ENCODE results near the gene SMARCA5. TPM values are rescaled to one million over a fixed set of nuclear protein-coding genes. Genes with fewer than 3 reads are reported as not detected.

SMARCA5 gene
- total RNA-seq, 4 donors from 2014 or later: 13.6 to 28.4 (median 22.9) TPM

- no peaks in the 10 kb centered on the region for H3K27me3 ChIP-seq
- WGBS, 2 donors: 30 to 50% methylated on average over 1 of the region's 1 CpG
- intact Hi-C loops (cut with DNase I): no loop called here
- peaks cover 4 to 100% (median 17%) of the 10 kb centered on the region in 3 donors for H3K36me3 ChIP-seq
- no peaks in the 10 kb centered on the region for H3K9me3 ChIP-seq
- DNase-seq: no peak
- H3K27ac ChIP-seq: no peak overlapping the region
- TF ChIP-seq, protein P1, sequence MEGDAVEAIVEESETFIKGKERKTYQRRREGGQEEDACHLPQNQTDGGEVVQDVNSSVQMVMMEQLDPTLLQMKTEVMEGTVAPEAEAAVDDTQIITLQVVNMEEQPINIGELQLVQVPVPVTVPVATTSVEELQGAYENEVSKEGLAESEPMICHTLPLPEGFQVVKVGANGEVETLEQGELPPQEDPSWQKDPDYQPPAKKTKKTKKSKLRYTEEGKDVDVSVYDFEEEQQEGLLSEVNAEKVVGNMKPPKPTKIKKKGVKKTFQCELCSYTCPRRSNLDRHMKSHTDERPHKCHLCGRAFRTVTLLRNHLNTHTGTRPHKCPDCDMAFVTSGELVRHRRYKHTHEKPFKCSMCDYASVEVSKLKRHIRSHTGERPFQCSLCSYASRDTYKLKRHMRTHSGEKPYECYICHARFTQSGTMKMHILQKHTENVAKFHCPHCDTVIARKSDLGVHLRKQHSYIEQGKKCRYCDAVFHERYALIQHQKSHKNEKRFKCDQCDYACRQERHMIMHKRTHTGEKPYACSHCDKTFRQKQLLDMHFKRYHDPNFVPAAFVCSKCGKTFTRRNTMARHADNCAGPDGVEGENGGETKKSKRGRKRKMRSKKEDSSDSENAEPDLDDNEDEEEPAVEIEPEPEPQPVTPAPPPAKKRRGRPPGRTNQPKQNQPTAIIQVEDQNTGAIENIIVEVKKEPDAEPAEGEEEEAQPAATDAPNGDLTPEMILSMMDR (IDR thresholded peaks at IDR 0.05): peak in 2 of 6 experiments; percentile 21 to 33
- no peak for TF ChIP-seq POLR2A (IDR thresholded peaks at IDR 0.05)
- no peak overlapping the region for H3K4me3 ChIP-seq
- peaks cover 0 to 17% (median 0%) of the 10 kb centered on the region in 3 donors for H3K4me1 ChIP-seq
These were observed 17.9 kb downstream of the SMARCA5 start for GRCh38 chr4:143531380-143531779.

GRCh38 chr4:143531788-143532491, 18.4 kb downstream of the SMARCA5 start:
- peaks cover 4 to 100% (median 21%) of the 10 kb centered on the region in 3 donors for H3K36me3 ChIP-seq
- intact Hi-C loops (cut with DNase I): no loop called here
- no peak for DNase-seq
- H3K27ac ChIP-seq: no peak overlapping the region
- H3K9me3 ChIP-seq: no peaks in the 10 kb centered on the region
- H3K4me3 ChIP-seq: no peak overlapping the region
- peaks cover 0 to 17% (median 0%) of the 10 kb centered on the region in 3 donors for H3K4me1 ChIP-seq
- no peak for TF ChIP-seq POLR2A (IDR thresholded peaks at IDR 0.05)
- TF ChIP-seq, protein P1 (IDR thresholded peaks at IDR 0.05): no peak
- 69 to 79% methylated on average over 2 of the region's 2 CpGs for WGBS, 2 donors
- H3K27me3 ChIP-seq: no peaks in the 10 kb centered on the region

- WGBS, 2 donors: 78 to 90% methylated on average over 4 of the region's 4 CpGs
- no peaks in the 10 kb centered on the region for H3K4me1 ChIP-seq
- no peak overlapping the region for H3K4me3 ChIP-seq
- peaks cover 0 to 100% (median 30%) of the 10 kb centered on the region in 3 donors for H3K36me3 ChIP-seq
- DNase-seq: no peak
- H3K9me3 ChIP-seq: no peaks in the 10 kb centered on the region
- intact Hi-C loops (cut with DNase I): no loop called here
- TF ChIP-seq, protein P1 (IDR thresholded peaks at IDR 0.05): no peak
- no peak for TF ChIP-seq POLR2A (IDR thresholded peaks at IDR 0.05)
- H3K27ac ChIP-seq: no peak overlapping the region
- no peaks in the 10 kb centered on the region for H3K27me3 ChIP-seq
These were observed 25.6 kb downstream of the SMARCA5 start for GRCh38 chr4:143538979-143539669.

- Histone ChIP-seq H3K4me1 (no peaks in the 10 kb centered on the region), H3K27me3 (no peaks in the 10 kb centered on the region), H3K4me3 (no peak overlapping the region), H3K36me3 (peaks cover 0 to 100% (median 30%) of the 10 kb centered on the region in 3 donors), H3K27ac (no peak overlapping the region), H3K9me3 (no peaks in the 10 kb centered on the region)
- TF ChIP-seq POLR2A (IDR thresholded peaks at IDR 0.05): no peak
- TF ChIP-seq, protein P1 (IDR thresholded peaks at IDR 0.05): no peak
- DNase-seq: no peak
- intact Hi-C loops (cut with DNase I): no loop called here
- 100% methylated on average over 1 to 3 of the region's 3 CpGs for WGBS, 2 donors
These were observed 26.1 kb downstream of the SMARCA5 start for GRCh38 chr4:143539670-143540023.

- intact Hi-C loops (cut with DNase I): no loop called here
- no peak for DNase-seq
- Histone ChIP-seq H3K4me3 (no peak overlapping the region), H3K27ac (no peak overlapping the region), H3K4me1 (no peaks in the 10 kb centered on the region), H3K27me3 (no peaks in the 10 kb centered on the region), H3K36me3 (peaks cover 0 to 100% (median 20%) of the 10 kb centered on the region in 3 donors), H3K9me3 (no peaks in the 10 kb centered on the region)
- WGBS, 2 donors: 75 to 88% methylated on average over 2 of the region's 2 CpGs
- TF ChIP-seq, protein P1 (IDR thresholded peaks at IDR 0.05): no peak
- TF ChIP-seq POLR2A (IDR thresholded peaks at IDR 0.05): no peak
These were observed 36.4 kb downstream of the SMARCA5 start for GRCh38 chr4:143549928-143550327.

All from esophagus squamous epithelium (tissue), 5 donors.